Endothelial cell of umbilical vein (primary cell): Measurements from ENCODE around the gene ERAL1. TPM values are rescaled to one million over a fixed set of nuclear protein-coding genes. Genes with fewer than 3 reads are reported as not detected.

Experiments
- BruUV-seq: library from RNA; stranded (reverse); fragments of 400-500 nt; replicated peaks from 2 replicates; lab custom pipeline; 2021; lab: Mats Ljungman, UMichigan
- CTCF ChIA-PET: fragments of 300-600, 350-600 bp; sonication (Branson Sonifier 250); formaldehyde crosslinking; loops from one replicate; lab custom pipeline; 2021; ENCODE audit warnings: antibody characterized with exemption, inconsistent platforms; lab: Charles Lee
- POLR2A ChIA-PET: fragments of 300-600, 350-600 bp; sonication (Branson Sonifier 250); formaldehyde crosslinking; loops from one replicate; lab custom pipeline; 2021; ENCODE audit warnings: antibody characterized with exemption, inconsistent platforms; lab: Charles Lee
- DNase-seq: peaks from one replicate; pipeline ENCODE4 v3.0.0-alpha.2; 2011; ENCODE audit warnings: low read depth, low spot score
- FAIRE-seq: peaks from 2 replicates; lab custom pipeline; 2011; peaks lifted over from hg19 to GRCh38; lab: Jason Lieb, UNC
- H2AFZ ChIP-seq: 2 replicates; pipeline ENCODE4 v1.6.0; 2012; ENCODE audit warnings: low read depth, low read length, control low read depth, inconsistent platforms
- H3K27ac ChIP-seq: 2 replicates; pipeline ENCODE4 v1.5.1; 2011; ENCODE audit warnings: low read depth, mild to moderate bottlenecking, control low read depth, low read length, moderate library complexity; ENCODE audit not compliant: insufficient read depth
- H3K27me3 ChIP-seq, 2 experiments: 2 replicates each; pipeline versions ENCODE4 v1.6.0 to v1.6.1; 2011; ENCODE audit warnings: low read length in 2 of 2, mixed read lengths in 1 of 2; ENCODE audit not compliant: control insufficient read depth in 2 of 2, insufficient read depth in 2 of 2
- H3K36me3 ChIP-seq, 2 experiments: 2 replicates in 1 of 2; 3 replicates in 1 of 2; pipeline ENCODE4 v1.5.1; 2011; ENCODE audit warnings: low read length in 2 of 2, mild to moderate bottlenecking in 1 of 2, moderate library complexity in 1 of 2; ENCODE audit not compliant: control insufficient read depth in 2 of 2, insufficient read depth in 2 of 2; ENCODE audit errors: extremely low read depth in 1 of 2
- H3K4me1 ChIP-seq: 3 replicates; pipeline ENCODE4 v1.5.1; 2011; ENCODE audit warnings: mild to moderate bottlenecking, low read length; ENCODE audit not compliant: control insufficient read depth, insufficient read depth; ENCODE audit errors: extremely low read depth
- H3K4me2 ChIP-seq: 2 replicates; pipeline ENCODE4 v1.6.1; 2011; ENCODE audit warnings: low read length, control low read depth, mixed read lengths; ENCODE audit not compliant: insufficient read depth
- H3K4me3 ChIP-seq, 3 experiments: fragments of 200-600 bp in 1 of 3; sonication (generic), shearing (Covaris generic) in 1 of 3; replicated peaks in 1 of 3; 2 replicates each; pipeline ENCODE4 v1.5.1; 2011 to 2016; ENCODE audit warnings: control low read depth in 3 of 3, low read length in 3 of 3, mild to moderate bottlenecking in 2 of 3, inconsistent platforms in 1 of 3, low read depth in 1 of 3, moderate library complexity in 1 of 3; ENCODE audit not compliant: insufficient read depth in 1 of 3
- H3K79me2 ChIP-seq: 2 replicates; pipeline ENCODE4 v1.6.0; 2012; ENCODE audit warnings: low read length, inconsistent platforms; ENCODE audit not compliant: control insufficient read depth, insufficient read depth
- H3K9ac ChIP-seq: replicated peaks from 2 replicates; pipeline ENCODE3; 2011; ENCODE audit warnings: low read length, control low read depth; ENCODE audit not compliant: insufficient read depth; ENCODE audit errors: extremely low read depth
- H3K9me1 ChIP-seq: replicated peaks from 3 replicates; pipeline ENCODE4 v1.6.0; 2011; ENCODE audit warnings: mild to moderate bottlenecking, low read length; ENCODE audit not compliant: control insufficient read depth, insufficient read depth; ENCODE audit errors: extremely low read depth
- H3K9me3 ChIP-seq: replicated peaks from 2 replicates; pipeline ENCODE4 v1.5.1; 2012; ENCODE audit warnings: low read length, inconsistent platforms; ENCODE audit not compliant: control insufficient read depth, insufficient read depth
- H4K20me1 ChIP-seq: replicated peaks from 2 replicates; pipeline ENCODE3; 2011; ENCODE audit warnings: mild to moderate bottlenecking, low read length; ENCODE audit not compliant: control insufficient read depth, insufficient read depth; ENCODE audit errors: extremely low read depth
- EZH2 ChIP-seq: IDR thresholded peaks from 2 replicates; pipeline ENCODE4 v1.6.1; 2012; ENCODE audit warnings: borderline replicate concordance, low read depth, mild to moderate bottlenecking, moderate library complexity, low read length, inconsistent platforms; ENCODE audit not compliant: severe bottlenecking
- FOS ChIP-seq: IDR thresholded peaks from 2 replicates; pipeline ENCODE4 v1.6.1; 2011; ENCODE audit warnings: mild to moderate bottlenecking, low read length, moderate library complexity, borderline replicate concordance; ENCODE audit not compliant: insufficient read depth
- GATA2 ChIP-seq: IDR thresholded peaks from 2 replicates; pipeline ENCODE4 v1.7.0; 2011; ENCODE audit warnings: low read depth, mild to moderate bottlenecking, moderate library complexity, mixed read lengths, low read length; ENCODE audit not compliant: insufficient read length, insufficient read depth
- JUN ChIP-seq: IDR thresholded peaks from 2 replicates; pipeline ENCODE4 v1.6.1; 2011; ENCODE audit warnings: borderline replicate concordance, low read depth; ENCODE audit not compliant: insufficient read length, insufficient read depth
- MAX ChIP-seq: IDR thresholded peaks from 2 replicates; pipeline ENCODE4 v1.6.1; 2011; ENCODE audit not compliant: insufficient read depth, insufficient read length
- MYC ChIP-seq: IDR thresholded peaks from one replicate; pipeline ENCODE4 v1.6.1; 2011; ENCODE audit warnings: mild to moderate bottlenecking, low read depth, low read length
- POLR2A ChIP-seq: IDR thresholded peaks from 2 replicates; pipeline ENCODE4 v1.6.1; 2012; ENCODE audit warnings: low read depth, mild to moderate bottlenecking, control low read depth, low read length
- POLR2AphosphoS5 ChIP-seq: IDR thresholded peaks from 2 replicates; pipeline ENCODE4 v1.6.1; 2012; ENCODE audit warnings: low read depth, mild to moderate bottlenecking, control low read depth, low read length, moderate library complexity; ENCODE audit not compliant: insufficient read depth
- dilution Hi-C: fragments of 300-500 bp; cut with MboI; formaldehyde crosslinking; loops from one replicate; pipeline ENCODE4 v1.15.0; 2019; ENCODE audit warnings: low sequenced_read_pairs; ENCODE audit not compliant: extremely low pct_ligation_motif_present
- intact Hi-C: fragments of 100-400 bp; cut with micrococcal nuclease; formaldehyde crosslinking; loops from one replicate; pipeline ENCODE4 v1.10.0; 2022
- polyA plus RNA-seq, 4 experiments: library from polyadenylated mRNA; depleted of rRNA in 3 of 4; stranded (reverse) in 3 of 4; unstranded in 1 of 4; fragments of >200 nt; gene quantifications; 2 replicates each; pipeline versions ENCODE4 v1.2.1 to v1.2.3, GENCODE V29; 2011 to 2012; ENCODE audit warnings: missing spikeins in 1 of 4
- total RNA-seq: library from RNA; stranded (reverse); gene quantifications from 2 replicates; pipeline ENCODE4 v1.2.3, GENCODE V29; 2021
- TF ChIP-seq, protein P1 (sequence below), 2 donors: IDR thresholded peaks; 1 replicate in 1 of 2; 2 replicates in 1 of 2; pipeline ENCODE4 v1.5.1; 2011; ENCODE audit warnings: low read length in 2 of 2, mild to moderate bottlenecking in 2 of 2, moderate library complexity in 2 of 2, control low read depth in 1 of 2, inconsistent platforms in 1 of 2, low read depth in 1 of 2; ENCODE audit not compliant: insufficient read depth in 1 of 2; ENCODE audit errors: extremely low read depth in 1 of 2

Gene ERAL1
- total and polyA plus RNA-seq, 2 donors (not counting 3 experiments of a cell fraction or from before 2014, with no cell fraction given), result 58.0 to 86.6 TPM

DNA sequence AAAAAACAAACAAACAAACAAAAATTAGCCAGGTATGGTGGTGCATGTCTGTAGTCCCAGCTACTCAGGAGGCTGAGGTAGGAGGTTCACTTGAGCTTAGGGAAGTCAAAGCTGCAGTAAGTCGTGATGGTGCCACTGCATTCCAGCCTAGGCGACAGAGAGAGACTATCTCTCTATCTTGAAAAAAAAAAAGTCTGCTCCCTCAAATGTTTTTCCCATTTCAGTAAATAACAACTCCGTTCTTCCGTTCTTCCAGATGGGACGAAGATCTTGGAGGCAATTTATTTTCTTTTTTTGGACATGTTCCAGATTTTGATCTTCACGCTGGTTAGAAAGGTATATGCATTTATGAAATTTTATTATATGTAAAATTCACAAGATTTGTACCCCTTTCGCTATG lies 19.0 kb downstream of the ERAL1 start:
- no peaks in the 10 kb centered on the region for H3K36me3 ChIP-seq
- intact Hi-C loops (no loop called here), dilution Hi-C loops (no loop called here)
- no peak for TF ChIP-seq FOS
- no peak for TF ChIP-seq EZH2
- no peak for TF ChIP-seq MAX
- no peak for TF ChIP-seq JUN
- no peak for TF ChIP-seq GATA2
- TF ChIP-seq POLR2AphosphoS5, result no peak
- TF ChIP-seq POLR2A, result no peak
- TF ChIP-seq, protein P1, sequence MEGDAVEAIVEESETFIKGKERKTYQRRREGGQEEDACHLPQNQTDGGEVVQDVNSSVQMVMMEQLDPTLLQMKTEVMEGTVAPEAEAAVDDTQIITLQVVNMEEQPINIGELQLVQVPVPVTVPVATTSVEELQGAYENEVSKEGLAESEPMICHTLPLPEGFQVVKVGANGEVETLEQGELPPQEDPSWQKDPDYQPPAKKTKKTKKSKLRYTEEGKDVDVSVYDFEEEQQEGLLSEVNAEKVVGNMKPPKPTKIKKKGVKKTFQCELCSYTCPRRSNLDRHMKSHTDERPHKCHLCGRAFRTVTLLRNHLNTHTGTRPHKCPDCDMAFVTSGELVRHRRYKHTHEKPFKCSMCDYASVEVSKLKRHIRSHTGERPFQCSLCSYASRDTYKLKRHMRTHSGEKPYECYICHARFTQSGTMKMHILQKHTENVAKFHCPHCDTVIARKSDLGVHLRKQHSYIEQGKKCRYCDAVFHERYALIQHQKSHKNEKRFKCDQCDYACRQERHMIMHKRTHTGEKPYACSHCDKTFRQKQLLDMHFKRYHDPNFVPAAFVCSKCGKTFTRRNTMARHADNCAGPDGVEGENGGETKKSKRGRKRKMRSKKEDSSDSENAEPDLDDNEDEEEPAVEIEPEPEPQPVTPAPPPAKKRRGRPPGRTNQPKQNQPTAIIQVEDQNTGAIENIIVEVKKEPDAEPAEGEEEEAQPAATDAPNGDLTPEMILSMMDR (IDR thresholded peaks at IDR 0.05; ENCODE audit: extremely low read depth in 1 of 2, insufficient read depth in 1 of 2, low read depth in 1 of 2, low read length in 2 of 2), result no peak
- TF ChIP-seq MYC, result no peak
- H3K9me1 ChIP-seq, result no peaks in the 10 kb centered on the region
- ChIA-PET CTCF (interaction anchor here (1.2 kb wide), 2 partner anchors 8 to 25 kb away, joined by 3 read pairs; no protein-coding TSS in a partner anchor), POLR2A (no interaction called here)
- no peak overlapping the region for H3K9ac ChIP-seq
- no peaks in the 10 kb centered on the region for H4K20me1 ChIP-seq
- H3K27ac ChIP-seq, result no peak overlapping the region
- H3K4me2 ChIP-seq, result no peak overlapping the region
- H3K4me1 ChIP-seq, result no peaks in the 10 kb centered on the region
- H3K27me3 ChIP-seq, result no peaks in the 10 kb centered on the region
- no peak overlapping the region for H2AFZ ChIP-seq
- no peaks in the 10 kb centered on the region for H3K79me2 ChIP-seq
- no peak for DNase-seq
- H3K9me3 ChIP-seq, result no peaks in the 10 kb centered on the region
- no peak for FAIRE-seq
- H3K4me3 ChIP-seq, result no peak overlapping the region
- BruUV-seq, result no TSS peak
